Measurements from ENCODE around the gene DENND5A.
"Not testable (repeated sequence)": the region's sequence is repeated elsewhere in the genome, so short reads cannot be mapped to it uniquely, and the experiment has no call there.

The DENND5A gene

GRCh38 chr11:9210922-9211320 is 54.2 kb downstream of the DENND5A start:
- DNase-seq (ENCODE audit: low read depth) = no peak

- DNase-seq (ENCODE audit: low read depth) = no peak
Observed at GRCh38 chr11:9210224-9210921, 54.8 kb downstream of the DENND5A start.

GRCh38 chr11:9209604-9210003 is 55.5 kb downstream of the DENND5A start:
- not testable (repeated sequence) for DNase-seq (ENCODE audit: low read depth)

- no peak for DNase-seq (ENCODE audit: low read depth)
Observed at GRCh38 chr11:9208726-9209501, 56.2 kb downstream of the DENND5A start.

- no peak for DNase-seq (ENCODE audit: low read depth)
Observed at GRCh38 chr11:9207229-9207628, 57.9 kb downstream of the DENND5A start.

GRCh38 chr11:9206496-9206895 is 58.7 kb downstream of the DENND5A start:
- DNase-seq (ENCODE audit: low read depth) = peak; percentile 36

- no peak for DNase-seq (ENCODE audit: low read depth)
Observed at GRCh38 chr11:9203691-9204311, 61.3 kb downstream of the DENND5A start.

- DNase-seq (ENCODE audit: low read depth) = no peak
Observed at GRCh38 chr11:9201372-9202162, 63.6 kb downstream of the DENND5A start.

- no peak for DNase-seq (ENCODE audit: low read depth)
Observed at GRCh38 chr11:9200471-9200870, 64.7 kb downstream of the DENND5A start.

- DNase-seq (ENCODE audit: low read depth) = no peak
Observed at GRCh38 chr11:9193316-9193715, 71.8 kb downstream of the DENND5A start.

- DNase-seq (ENCODE audit: low read depth) = no peak
Observed at GRCh38 chr11:9192561-9192960, 72.6 kb downstream of the DENND5A start.

GRCh38 chr11:9190326-9191016 is 74.7 kb downstream of the DENND5A start:
- not testable (repeated sequence) for DNase-seq (ENCODE audit: low read depth)

GRCh38 chr11:9188860-9189259 is 76.3 kb downstream of the DENND5A start:
- DNase-seq (ENCODE audit: low read depth) = not testable (repeated sequence)

- DNase-seq (ENCODE audit: low read depth) = no peak
Observed at GRCh38 chr11:9187616-9188015, 77.5 kb downstream of the DENND5A start.

GRCh38 chr11:9184516-9184915 is 80.6 kb downstream of the DENND5A start:
- DNase-seq (ENCODE audit: low read depth) = no peak

- no peak for DNase-seq (ENCODE audit: low read depth)
Observed at GRCh38 chr11:9182180-9182871, 82.8 kb downstream of the DENND5A start.

GRCh38 chr11:9180784-9181183 is 84.4 kb downstream of the DENND5A start:
- no peak for DNase-seq (ENCODE audit: low read depth)

GRCh38 chr11:9179141-9179540 is 86.0 kb downstream of the DENND5A start:
- DNase-seq (ENCODE audit: low read depth) = no peak

GRCh38 chr11:9178716-9179115 is 86.4 kb downstream of the DENND5A start:
- no peak for DNase-seq (ENCODE audit: low read depth)

- no peak for DNase-seq (ENCODE audit: low read depth)
Observed at GRCh38 chr11:9177438-9178091, 87.6 kb downstream of the DENND5A start.
